IPS-18c (cell line): ENCODE data around the gene NPR2.

ENCODE experiments used
- H3K4me3 ChIP-seq: 2 replicates; pipeline ENCODE4 v1.7.0; 2013; ENCODE audit warnings: low read depth, mild to moderate bottlenecking, low read length, moderate library complexity; ENCODE audit not compliant: insufficient read depth
- H3K9me3 ChIP-seq: one replicate; pipeline ENCODE4 v1.6.1; 2013; ENCODE audit warnings: mild to moderate bottlenecking, low read length, moderate library complexity; ENCODE audit not compliant: control insufficient read depth, insufficient read depth

Gene NPR2

DNA sequence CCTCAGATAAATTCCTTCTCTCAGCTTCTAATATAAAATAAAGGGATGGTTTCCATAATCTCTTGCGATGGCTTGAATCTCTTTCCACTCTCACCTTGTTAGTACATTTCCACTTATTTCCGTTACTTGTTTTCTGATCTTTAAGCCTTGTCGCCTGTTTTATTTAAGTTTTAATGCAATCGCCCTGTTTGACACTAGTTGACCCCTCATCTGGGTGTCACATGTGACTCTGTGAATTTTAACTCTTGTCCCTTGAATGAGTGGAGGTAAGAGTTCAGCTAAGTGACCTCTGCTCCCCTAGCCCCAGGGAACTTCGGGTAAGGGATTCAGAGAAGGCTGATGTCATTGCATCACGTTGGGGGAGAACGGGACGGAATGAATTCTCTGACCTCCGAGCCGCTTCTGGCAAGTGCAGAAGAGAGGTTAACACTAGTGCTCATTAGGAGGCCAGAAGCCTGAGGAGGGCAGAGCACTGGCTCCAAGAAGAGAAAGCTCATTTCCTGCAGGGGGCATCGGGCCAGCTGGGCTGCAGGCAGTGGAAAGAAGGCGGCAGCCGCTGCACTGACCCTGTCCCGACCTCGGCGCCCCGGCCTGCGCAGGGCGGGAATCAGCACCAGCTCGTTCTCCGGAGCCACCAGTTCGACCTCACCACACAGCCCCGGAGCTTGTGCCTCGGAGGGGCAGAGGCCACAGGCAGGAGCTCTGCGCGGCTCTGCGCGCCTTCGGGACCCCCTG, 22.9 kb downstream of the NPR2 start:
- no peaks in the 10 kb centered on the region for H3K9me3 ChIP-seq
- H3K4me3 ChIP-seq: peak overlapping the region; percentile 94

DNA sequence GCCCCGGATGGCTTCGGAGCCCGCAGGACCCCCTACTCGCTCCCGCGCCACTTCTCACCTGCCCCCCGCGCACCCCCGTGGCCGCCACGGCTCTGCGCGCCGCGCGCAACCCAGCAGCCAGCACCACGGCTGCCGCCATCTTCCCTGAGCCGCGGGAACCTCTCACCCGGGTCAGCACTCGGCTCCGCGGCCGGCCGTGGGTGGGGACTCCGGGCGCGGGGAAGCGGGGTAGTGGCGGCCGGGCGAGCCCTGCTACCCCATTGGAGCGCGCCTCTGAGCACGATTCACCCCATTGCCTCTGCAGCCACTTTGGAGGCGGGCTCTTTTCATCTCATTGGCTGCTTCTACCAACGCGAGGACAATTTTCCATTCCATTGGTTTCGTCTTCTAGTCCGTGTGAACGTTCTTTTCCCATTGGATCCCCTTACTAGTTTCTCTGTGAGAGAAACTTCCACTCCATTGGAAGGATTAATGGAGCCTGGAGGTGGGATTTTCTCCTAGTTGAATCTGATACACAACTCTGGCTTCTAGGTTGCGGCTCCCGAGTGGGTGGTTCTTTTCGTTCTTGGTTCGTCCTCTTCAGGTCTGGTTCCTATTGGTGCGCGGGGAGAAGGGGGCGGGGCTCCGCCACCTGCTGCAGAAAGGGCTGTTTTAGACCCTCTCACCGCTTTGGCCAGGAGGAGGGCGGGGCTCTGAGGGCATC, 23.6 kb downstream of the NPR2 start, which contains the start of gene HINT2:
Gene HINT2 (minus strand): TSS at position 202 of the 703 bp plus-strand sequence. CDS start 63 bp downstream, at position 139.
- no peaks in the 10 kb centered on the region for H3K9me3 ChIP-seq
- peak within 1 kb of the TSS; percentile 94 for H3K4me3 ChIP-seq

DNA sequence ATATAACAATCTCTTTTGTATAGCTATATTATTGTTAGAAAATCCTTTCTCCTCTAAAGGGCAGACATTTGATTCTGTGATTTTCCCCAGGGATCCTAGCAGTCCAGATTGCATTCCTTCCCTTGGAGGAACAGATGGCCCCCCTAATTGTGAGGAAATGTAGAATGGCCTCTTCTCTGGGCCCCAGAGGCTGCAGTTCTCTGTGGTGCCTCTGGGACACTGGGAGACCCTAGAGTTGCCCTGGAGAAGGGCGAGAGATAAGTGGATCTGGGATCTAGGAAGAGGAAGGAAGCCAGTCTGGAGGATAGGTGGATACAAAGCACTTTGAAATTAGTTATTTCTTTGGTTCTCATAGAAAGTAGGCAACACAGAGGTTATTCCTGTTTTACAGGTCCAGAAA, 25.3 kb downstream of the NPR2 start:
- Histone ChIP-seq H3K4me3 (no peak overlapping the region), H3K9me3 (no peaks in the 10 kb centered on the region)

DNA sequence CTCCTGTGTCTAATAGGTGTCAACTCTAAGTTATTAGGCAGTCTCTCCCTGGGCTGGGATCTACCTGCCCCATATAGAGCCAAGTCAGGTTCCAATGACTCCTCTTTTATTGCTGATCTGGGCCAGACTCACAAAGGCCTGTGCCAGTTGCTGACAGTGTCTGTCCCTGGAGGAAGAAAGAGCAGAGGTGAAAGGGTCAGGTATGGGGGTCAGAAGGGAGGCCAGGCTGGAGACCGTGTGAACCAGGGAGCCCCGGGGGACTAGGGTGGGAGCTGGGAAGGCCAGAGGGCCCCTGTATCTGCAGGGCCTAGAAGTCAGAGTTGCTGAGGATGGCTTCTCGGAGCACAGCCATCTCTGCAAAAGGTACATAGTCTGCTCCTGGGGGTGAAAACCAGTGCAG, 26.9 kb downstream of the NPR2 start:
- H3K4me3 ChIP-seq: no peak overlapping the region
- H3K9me3 ChIP-seq: no peaks in the 10 kb centered on the region

DNA sequence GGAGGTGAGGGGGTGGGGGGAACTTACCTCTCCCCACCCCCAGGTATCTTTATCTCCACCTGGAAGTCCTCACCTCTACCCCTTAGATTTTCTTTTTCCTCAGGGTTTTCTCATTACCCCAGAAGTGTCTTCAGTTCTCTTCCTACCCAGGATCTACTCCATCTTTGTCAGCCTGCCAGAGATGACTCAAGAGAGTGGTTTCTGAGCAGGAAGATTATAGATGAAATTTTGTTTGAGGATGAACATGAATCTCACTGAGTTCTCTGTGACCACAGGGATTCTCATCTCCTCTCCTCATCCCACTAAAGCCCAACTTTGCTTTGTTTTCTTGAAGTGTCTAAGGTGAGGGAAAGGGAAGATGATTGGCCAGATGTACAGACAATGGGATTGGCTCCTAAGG, 28.7 kb downstream of the NPR2 start:
- Histone ChIP-seq H3K4me3 (no peak overlapping the region), H3K9me3 (no peaks in the 10 kb centered on the region)

DNA sequence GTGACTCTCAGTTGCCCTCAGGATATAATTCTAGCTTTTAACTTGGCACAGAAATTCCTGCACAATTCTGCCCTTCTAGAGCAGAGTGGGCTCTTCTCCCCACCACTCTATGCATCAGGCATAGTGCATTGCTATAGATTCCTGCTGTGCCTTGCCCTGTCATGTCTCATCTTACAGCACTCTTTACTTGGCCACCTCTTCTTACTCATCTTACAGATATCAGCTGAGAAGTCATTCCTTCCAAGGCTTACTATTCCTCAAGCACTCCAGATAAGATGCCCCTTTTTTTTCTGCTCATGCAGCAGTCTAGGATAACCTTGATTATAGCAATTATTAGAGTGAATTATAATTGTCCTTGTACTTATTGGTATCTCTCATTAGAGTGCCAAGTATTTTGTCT, 31.5 kb downstream of the NPR2 start:
- Histone ChIP-seq H3K9me3 (no peaks in the 10 kb centered on the region), H3K4me3 (no peak overlapping the region)

DNA sequence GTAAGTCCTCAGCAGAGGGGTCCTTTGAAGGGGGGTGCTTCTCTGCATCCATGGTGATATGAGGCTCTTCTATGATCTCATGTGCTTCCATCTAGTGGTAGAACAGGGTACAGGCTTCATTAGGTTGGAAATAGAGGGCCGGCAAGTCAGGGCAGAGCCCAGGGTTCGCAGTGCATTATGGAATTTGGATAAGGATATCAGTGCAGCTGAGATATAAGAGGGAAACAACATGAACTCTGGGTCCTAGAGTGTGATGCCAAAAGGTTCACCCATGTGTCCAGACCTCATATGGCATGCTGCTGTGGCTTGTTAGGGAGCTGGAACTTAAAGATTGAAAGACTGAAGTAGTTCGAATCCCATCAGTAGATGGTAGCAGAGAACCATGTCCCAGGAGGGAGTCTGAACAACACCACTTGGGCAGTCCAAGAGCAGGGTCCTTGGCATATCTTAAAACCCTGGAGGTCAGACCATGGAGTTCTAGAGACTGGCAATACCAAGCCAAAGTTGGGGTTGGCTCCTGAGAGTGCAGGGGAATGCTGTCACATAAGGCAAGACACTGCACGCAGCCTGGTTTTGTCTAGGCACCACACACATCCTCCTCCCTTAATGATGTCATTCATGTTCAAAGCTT, 34.8 kb downstream of the NPR2 start:
- Histone ChIP-seq H3K4me3 (no peak overlapping the region), H3K9me3 (no peaks in the 10 kb centered on the region)

DNA sequence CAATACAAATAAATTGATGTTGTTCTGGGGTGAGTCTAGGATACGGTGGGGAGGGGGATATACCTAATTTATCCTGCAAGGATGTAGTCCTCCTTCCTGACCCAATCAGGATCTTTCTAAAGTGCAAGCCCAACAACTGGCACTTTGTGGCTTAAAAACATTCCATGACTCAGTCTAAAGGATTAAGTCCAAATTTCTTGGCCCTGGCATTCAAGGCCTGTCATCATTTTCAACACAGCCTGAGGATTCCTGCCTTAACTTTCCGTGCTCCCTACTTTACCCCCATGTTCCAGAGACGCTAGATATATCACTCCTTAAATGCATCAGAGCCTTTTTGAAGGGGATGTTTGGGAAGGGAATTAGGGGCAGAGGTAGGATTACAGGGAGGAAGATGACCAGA, 36.1 kb downstream of the NPR2 start:
- no peaks in the 10 kb centered on the region for H3K9me3 ChIP-seq
- H3K4me3 ChIP-seq: no peak overlapping the region

DNA sequence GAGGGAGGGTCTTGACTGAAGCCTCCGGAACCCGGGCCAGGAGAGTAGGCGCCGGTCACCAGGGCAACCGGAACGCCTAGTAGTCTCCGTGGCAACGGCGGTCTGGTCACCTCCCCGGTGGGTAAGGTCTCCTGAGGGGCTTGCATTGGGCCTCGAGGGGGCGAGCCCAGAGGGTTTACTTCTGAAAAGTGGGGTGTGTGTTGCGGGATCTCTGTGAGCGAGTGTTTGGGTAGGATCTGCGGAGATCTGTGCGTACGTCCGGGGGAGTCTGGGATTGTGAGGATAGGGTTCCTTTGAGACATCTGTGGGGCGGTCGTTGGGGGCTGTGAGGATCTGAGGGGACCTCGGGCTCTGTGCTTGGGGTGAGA, 37.3 kb downstream of the NPR2 start, which contains the start of gene FAM221B:
Gene FAM221B (minus strand): TSS at position 17 of the 368 bp plus-strand sequence. CDS start 2,571 bp downstream, outside the sequence.
- Histone ChIP-seq H3K9me3 (no peaks in the 10 kb centered on the region), H3K4me3 (peak within 1 kb of the TSS; percentile 58)

DNA sequence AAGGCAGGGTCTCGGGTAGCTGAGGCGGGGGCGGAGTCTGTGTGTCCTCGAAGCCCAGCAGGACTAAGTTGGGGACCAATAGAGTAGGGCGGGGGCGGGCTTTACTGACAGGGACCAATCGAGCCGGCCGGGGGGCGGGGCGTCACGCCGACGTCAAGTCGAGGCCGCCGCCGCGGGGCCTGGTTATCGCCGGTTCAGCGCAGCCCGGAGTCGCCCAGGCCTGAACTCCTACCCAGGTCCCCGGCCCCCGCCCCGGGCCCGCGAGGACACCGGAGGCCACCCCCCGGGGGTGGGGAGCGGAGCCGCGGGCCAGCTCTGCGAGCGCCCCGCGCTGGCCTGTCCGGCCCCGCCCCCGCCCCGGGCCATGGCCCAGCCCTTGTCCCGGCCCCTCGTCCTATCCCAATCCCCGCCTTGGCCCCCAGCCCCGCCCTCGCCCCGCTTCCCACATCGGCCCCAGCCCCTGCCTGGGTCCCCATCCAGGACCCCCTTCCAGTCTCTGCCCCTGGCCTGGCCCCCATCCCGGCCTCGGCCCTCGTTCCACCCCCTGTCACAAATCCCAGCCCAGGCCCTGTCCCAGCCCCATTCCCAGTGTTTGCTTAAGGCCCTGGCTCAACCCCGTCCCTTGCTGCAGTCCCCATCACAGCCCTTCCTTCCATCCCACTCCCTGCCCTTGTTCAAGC, 37.8 kb downstream of the NPR2 start, which contains the start of gene TMEM8B:
Gene TMEM8B (plus strand): TSS at position 145 of the 680 bp plus-strand sequence. CDS start 220 bp downstream, at position 365.
- peak within 1 kb of the TSS; percentile 58 for H3K4me3 ChIP-seq
- no peaks in the 10 kb centered on the region for H3K9me3 ChIP-seq

DNA sequence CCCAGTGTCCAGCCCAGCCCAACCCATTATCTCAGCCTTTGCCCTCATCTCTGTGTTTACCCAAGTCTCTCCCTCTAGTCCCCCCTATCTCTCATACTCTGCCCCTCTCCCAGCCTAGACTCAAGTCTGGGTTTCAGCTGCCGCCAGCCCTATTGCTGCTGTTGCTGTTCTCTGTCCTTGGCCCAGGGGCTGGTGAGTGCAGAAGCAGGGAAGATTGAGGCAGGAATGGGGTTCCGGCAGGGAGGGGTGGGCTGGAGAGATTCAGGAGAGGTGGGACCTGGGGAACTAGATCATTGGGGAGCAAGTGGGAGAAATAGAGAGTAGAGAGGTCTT, 38.3 kb downstream of the NPR2 start:
- Histone ChIP-seq H3K9me3 (no peaks in the 10 kb centered on the region), H3K4me3 (peak overlapping the region; percentile 58)

DNA sequence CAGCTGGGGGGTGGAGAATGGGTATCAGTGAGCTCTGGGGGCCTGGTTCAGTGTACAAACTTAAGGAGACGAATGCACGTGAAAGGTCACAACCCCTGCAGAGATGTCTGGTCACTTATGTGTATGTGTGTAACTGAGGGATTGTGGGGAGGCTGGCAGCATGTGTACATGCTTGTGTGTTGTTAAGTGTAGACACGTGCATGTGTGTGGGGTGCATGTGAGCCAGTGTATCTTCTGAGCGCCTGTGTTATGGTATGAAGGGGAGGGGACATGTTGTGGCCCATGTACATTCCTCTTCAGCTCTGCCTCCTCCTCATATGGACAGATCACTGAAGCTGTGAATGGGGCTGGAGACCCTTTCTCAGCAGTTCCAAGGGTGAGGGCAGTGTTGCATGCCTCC, 39.6 kb downstream of the NPR2 start:
- no peaks in the 10 kb centered on the region for H3K9me3 ChIP-seq
- no peak overlapping the region for H3K4me3 ChIP-seq

DNA sequence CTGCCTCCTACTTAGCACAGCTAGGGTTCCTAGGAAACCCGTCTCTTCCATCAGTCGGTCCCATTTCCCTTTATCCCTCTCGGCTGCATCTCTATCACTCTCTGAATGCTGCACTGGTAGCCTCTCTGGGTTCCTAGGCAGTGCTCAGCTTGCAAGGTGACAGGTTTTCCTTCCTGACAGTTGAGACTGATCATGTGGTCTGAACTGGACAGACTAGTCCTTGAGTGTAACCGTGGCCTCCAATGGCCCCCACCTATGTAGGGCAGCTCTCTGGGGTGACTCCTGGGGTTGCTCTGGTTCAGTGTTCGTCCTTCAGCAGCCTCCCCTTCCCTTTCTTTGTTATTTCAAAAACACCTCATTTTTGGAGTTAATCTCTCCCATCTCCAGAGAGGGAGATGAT, 41.4 kb downstream of the NPR2 start:
- no peak overlapping the region for H3K4me3 ChIP-seq
- no peaks in the 10 kb centered on the region for H3K9me3 ChIP-seq

DNA sequence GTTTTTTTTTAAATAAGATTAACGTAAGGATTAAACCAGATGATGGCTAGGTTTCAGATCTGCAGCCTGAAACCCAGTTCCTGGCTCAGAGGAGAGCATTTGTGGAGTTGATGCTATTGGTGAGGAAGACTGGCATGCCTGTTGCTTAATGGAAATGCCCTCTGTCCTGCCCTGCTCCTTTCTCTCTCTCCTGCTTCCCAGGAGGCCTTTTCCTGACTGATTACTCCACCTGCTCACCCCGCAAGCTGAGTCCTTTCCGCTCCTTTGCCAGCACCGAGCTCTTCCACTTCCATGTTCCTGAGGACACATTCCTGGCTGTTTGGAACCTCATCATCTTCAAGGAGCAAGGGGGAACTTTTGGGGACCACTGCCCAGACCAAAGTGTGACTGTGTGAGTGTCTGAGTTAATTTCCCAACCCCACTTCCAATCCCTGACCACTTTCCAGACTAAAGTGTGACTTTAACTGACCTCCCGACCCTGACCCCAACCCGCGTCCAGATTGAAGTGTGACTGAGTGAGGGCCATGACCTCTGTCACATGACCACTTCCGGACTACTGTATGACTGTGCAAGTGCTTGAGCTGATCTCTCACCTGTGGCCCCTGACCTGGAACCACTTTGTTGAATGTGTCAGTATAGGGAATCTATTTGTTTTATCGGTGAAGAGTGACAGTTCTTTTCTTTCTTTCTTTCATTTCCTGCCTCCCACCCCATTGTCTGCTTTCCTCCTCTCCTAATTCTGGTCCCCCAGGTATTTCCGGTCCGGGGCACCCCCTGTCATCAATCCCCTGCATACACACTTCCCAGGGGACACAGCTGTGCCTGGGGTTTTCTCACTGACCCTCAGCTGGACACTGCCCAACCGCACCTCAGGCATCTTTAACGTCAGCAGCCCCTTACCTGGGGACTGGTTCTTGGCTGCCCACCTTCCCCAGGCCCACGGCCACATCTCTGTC, 43.1 kb downstream of the NPR2 start:
- no peak overlapping the region for H3K4me3 ChIP-seq
- H3K9me3 ChIP-seq: no peaks in the 10 kb centered on the region

DNA sequence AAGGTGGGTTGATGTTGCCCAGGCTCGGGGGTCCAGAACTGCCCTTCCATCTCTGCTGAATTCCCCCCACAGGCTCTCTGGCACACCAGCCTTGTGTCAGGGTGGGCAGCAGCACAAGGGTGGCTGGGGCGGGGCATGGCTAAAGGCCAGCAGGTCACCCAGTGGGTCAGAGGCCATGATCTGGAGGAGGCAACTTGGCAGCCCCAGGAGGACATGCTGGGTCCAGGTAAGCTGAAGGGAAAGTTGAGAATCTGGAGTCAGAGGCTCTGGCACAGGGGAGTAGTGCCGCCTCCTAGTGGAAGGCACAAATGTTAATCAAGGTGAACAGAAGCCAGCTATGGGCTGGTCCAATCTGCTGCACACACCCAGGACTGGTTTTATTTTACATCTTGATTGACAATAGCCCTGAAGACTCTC, 43.8 kb downstream of the NPR2 start:
- H3K4me3 ChIP-seq: no peak overlapping the region
- no peaks in the 10 kb centered on the region for H3K9me3 ChIP-seq

DNA sequence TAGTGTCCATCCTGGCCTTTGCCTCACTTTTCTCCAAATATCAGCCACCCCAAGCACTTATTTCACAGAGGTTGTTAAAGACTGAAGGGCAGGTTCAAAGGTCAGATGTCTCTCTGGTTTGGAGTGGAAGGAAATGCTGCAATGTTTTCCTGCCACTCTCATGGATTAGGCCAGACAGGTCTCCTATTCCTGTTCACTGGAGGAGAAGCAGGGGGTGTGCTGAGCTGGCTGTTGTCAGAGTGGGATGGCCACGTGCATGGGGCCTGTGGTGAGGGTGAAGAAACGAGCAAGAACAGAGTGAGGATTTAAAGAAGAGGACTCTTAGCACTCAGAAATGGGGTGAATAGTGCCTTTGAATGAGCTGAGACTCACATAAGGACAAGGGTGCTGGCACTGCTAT, 44.4 kb downstream of the NPR2 start:
- Histone ChIP-seq H3K4me3 (no peak overlapping the region), H3K9me3 (no peaks in the 10 kb centered on the region)

DNA sequence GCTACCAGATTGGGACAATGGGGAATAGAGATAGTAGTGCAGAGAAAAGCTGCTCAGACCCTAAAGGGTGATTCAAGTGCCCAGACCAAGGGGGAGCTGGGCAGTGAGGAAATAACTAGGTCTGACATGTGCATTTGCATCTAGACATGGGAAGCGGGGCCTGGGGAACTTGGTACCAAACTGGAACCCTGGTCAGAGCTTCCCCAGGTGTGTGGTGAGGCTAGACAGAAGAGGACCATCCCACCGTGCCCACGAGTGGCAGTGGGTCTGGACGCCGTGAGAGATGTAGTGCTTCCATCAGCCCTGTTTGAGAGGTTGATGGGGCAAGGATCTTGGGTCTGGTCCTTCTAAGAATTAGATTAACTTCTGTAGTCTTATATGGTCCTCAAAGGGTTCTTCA, 45.2 kb downstream of the NPR2 start:
- Histone ChIP-seq H3K4me3 (no peak overlapping the region), H3K9me3 (no peaks in the 10 kb centered on the region)
